Effector memory CD4-positive, alpha-beta T cell (primary cell): ENCODE results near the gene ZNF335.

Source experiments
- DNase-seq, 3 donors: peaks; one replicate each; pipeline ENCODE4 v3.0.0-alpha.2; 2020
- H3K27ac ChIP-seq: 2 replicates; pipeline ENCODE4 v1.7.0; 2013; ENCODE audit warnings: mild to moderate bottlenecking, low read length, moderate library complexity; ENCODE audit not compliant: insufficient read depth, poor library complexity, severe bottlenecking
- H3K27me3 ChIP-seq: replicated peaks from 2 replicates; pipeline ENCODE4 v1.7.0; 2013; ENCODE audit warnings: mild to moderate bottlenecking, low read length; ENCODE audit not compliant: insufficient read depth, control insufficient read depth, poor library complexity, severe bottlenecking
- H3K36me3 ChIP-seq: 2 replicates; pipeline ENCODE4 v1.7.0; 2013; ENCODE audit warnings: mild to moderate bottlenecking, low read length, moderate library complexity; ENCODE audit not compliant: control insufficient read depth, insufficient read depth
- H3K4me1 ChIP-seq: 2 replicates; pipeline ENCODE4 v1.7.0; 2013; ENCODE audit warnings: low read length, mild to moderate bottlenecking; ENCODE audit not compliant: control insufficient read depth, insufficient read depth, poor library complexity, severe bottlenecking
- H3K4me3 ChIP-seq: 2 replicates; pipeline ENCODE4 v1.7.0; 2013; ENCODE audit warnings: low read length, low read depth, mild to moderate bottlenecking; ENCODE audit not compliant: insufficient read depth, poor library complexity, severe bottlenecking
- H3K9me3 ChIP-seq: 2 replicates; pipeline ENCODE4 v1.7.0; 2013; ENCODE audit warnings: mild to moderate bottlenecking, low read length, moderate library complexity; ENCODE audit not compliant: control insufficient read depth

The ZNF335 gene

DNA sequence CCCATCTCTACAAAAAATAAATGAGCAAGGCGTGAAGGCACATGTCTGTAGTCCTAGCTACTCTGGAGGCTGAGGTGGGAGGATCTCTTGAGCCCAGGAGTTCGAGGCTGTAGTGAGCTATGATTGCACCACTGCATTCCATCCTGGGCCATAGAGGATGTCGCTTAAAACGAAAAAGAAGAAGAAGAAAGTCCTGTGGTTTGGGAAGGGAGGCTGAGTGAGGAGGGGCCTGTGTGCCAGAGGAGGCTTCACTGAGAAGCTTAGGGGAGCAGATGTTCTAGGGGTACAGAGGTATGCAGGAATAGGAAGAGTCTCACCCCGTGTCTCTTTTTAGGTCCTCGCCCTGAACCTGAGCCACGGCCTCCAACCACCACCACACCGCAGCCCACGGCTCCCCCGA is 40.9 kb upstream of the ZNF335 start:
- H3K4me3 ChIP-seq: no peak overlapping the region
- H3K27me3 ChIP-seq: peaks cover 33% of the 10 kb centered on the region
- peaks cover 53% of the 10 kb centered on the region for H3K4me1 ChIP-seq
- no peaks in the 10 kb centered on the region for H3K9me3 ChIP-seq
- no peak overlapping the region for H3K27ac ChIP-seq
- no peaks in the 10 kb centered on the region for H3K36me3 ChIP-seq
- no peak for DNase-seq

DNA sequence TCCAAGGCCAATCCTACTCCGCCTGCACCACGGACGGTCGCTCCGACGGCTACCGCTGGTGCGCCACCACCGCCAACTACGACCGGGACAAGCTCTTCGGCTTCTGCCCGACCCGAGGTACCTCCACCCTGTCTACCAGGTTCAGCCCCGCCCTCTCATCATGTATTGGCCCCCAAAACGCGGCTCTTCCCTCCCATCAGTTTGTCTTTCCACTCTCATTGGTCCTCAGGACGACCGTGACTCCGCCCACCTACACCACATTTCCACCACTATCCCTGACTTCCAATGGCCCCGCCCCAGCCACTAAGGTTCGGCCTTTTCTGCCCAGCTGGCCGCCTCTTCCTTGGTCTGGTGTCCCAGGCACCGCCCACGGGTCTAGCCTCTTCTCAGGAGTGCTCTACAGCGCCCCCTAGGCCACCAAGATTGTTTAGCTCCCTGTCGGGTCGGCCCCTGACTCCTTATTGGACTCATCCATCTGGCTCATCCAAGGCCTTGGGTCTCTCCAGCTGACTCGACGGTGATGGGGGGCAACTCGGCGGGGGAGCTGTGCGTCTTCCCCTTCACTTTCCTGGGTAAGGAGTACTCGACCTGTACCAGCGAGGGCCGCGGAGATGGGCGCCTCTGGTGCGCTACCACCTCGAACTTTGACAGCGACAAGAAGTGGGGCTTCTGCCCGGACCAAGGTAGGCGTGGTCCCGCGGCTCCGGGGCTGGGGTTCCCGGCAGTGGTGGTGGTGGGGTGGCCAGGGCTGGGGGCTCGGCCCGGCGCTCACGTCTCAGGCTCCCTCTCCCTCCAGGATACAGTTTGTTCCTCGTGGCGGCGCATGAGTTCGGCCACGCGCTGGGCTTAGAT is 39.9 kb upstream of the ZNF335 start:
- no peak for DNase-seq
- Histone ChIP-seq H3K27ac (no peak overlapping the region), H3K9me3 (no peaks in the 10 kb centered on the region), H3K4me3 (no peak overlapping the region), H3K36me3 (no peaks in the 10 kb centered on the region), H3K4me1 (peaks cover 54% of the 10 kb centered on the region), H3K27me3 (peaks cover 33% of the 10 kb centered on the region)

DNA sequence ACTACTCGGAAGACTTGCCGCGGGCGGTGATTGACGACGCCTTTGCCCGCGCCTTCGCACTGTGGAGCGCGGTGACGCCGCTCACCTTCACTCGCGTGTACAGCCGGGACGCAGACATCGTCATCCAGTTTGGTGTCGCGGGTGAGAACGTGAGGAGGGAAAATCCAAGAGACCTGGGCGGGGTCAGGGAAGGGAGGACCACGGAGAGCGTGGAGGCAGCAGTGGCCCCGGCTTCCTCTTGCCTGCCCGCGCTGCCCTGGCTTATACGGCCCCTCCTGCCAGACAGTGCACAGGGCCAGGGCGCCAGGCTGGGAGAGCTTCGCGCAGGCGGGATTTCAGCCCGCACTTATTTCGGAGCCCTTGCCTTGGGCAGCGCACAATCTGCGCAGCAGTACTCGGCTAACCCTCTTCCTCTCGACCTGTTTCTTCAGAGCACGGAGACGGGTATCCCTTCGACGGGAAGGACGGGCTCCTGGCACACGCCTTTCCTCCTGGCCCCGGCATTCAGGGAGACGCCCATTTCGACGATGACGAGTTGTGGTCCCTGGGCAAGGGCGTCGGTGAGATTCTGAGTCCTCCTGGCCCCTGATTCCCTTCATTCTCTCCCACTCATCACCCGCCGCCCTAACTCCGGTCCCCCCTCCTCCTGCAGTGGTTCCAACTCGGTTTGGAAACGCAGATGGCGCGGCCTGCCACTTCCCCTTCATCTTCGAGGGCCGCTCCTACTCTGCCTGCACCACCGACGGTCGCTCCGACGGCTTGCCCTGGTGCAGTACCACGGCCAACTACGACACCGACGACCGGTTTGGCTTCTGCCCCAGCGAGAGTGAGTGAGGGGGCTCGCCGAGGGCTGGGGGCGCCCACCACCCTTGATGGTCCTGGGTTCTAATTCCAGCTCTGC is 38.7 kb upstream of the ZNF335 start:
- Histone ChIP-seq H3K36me3 (no peaks in the 10 kb centered on the region), H3K4me1 (peaks cover 57% of the 10 kb centered on the region), H3K27me3 (peaks cover 33% of the 10 kb centered on the region), H3K4me3 (peak overlapping the region; percentile 30), H3K9me3 (no peaks in the 10 kb centered on the region), H3K27ac (no peak overlapping the region)
- DNase-seq: peak; percentile 50 to 53 (median 51)

DNA sequence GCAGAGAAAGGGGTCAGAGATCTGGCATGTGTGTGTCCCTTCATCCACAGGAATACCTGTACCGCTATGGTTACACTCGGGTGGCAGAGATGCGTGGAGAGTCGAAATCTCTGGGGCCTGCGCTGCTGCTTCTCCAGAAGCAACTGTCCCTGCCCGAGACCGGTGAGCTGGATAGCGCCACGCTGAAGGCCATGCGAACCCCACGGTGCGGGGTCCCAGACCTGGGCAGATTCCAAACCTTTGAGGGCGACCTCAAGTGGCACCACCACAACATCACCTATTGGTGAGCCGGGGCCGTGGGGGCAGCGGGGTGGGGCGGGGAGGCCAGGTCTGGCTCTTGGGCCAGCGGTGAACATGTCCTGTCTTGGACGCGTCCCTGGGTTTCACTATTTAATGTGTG is 37.8 kb upstream of the ZNF335 start:
- Histone ChIP-seq H3K27ac (no peak overlapping the region), H3K9me3 (no peaks in the 10 kb centered on the region), H3K4me1 (peaks cover 66% of the 10 kb centered on the region), H3K36me3 (no peaks in the 10 kb centered on the region), H3K27me3 (peaks cover 33% of the 10 kb centered on the region), H3K4me3 (no peak overlapping the region)
- no peak for DNase-seq

DNA sequence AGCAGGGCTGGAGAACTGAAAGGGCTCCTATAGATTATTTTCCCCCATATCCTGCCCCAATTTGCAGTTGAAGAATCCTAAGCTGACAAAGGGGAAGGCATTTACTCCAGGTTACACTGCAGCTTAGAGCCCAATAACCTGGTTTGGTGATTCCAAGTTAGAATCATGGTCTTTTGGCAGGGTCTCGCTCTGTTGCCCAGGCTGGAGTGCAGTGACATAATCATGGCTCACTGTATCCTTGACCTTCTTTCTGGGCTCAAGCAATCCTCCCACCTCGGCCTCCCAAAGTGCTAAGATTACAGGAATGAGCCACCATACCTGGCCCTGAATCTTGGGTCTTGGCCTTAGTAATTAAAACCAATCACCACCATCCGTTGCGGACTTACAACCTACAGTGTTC is 35.7 kb upstream of the ZNF335 start:
- H3K36me3 ChIP-seq: no peaks in the 10 kb centered on the region
- DNase-seq: no peak
- H3K27ac ChIP-seq: no peak overlapping the region
- H3K4me1 ChIP-seq: peaks cover 66% of the 10 kb centered on the region
- no peaks in the 10 kb centered on the region for H3K9me3 ChIP-seq
- peaks cover 24% of the 10 kb centered on the region for H3K27me3 ChIP-seq
- no peak overlapping the region for H3K4me3 ChIP-seq

DNA sequence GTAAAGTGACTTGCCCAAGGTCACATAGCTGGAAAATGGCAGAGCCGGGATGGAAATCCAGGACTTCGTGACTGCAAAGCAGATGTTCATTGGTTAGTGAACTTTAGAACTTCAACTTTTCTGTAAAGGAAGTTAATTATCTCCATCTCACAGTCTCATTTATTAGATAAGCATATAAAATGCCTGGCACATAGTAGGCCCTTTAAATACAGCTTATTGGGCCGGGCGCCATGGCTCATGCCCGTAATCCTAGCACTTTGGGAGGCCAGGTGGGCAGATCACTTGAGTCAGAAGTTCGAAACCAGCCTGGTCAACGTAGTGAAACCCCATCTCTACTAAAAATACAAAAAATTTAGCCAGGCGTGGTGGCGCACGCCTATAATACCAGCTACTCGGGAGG is 35.0 kb upstream of the ZNF335 start:
- peaks cover 61% of the 10 kb centered on the region for H3K4me1 ChIP-seq

DNA sequence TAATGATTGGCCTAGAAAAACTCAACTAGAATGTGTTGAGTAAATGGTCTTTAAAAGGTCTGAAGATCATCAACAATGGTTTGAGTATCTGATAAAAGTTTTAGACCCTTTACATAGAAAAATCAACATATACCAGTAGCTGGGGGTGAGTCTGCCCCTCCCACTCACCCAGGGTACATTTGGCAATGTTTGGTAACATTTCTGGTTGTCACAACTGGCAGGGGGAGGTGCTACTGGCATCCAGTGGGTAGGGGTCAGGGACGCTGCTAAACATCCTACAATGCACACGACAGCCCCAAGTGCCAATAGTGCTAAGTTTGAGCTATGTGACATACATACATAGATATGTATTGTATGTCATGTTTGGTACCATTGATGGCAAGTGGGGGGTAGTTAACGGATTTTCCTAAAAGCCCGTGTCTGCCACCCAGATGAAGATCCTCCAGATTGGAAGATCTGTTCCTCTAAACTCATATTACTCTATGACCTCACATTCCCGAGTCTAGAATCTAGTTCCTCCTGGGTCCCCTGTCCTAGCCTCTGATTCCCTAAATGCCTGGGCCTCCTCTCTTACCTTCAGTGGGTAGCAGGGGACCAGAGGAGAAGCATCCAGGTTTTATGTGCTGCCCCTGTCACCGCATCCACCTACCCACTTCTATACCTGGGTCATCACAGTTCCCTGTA is 34.2 kb upstream of the ZNF335 start:
- Histone ChIP-seq H3K27me3 (peaks cover 10% of the 10 kb centered on the region), H3K9me3 (no peaks in the 10 kb centered on the region), H3K27ac (no peak overlapping the region), H3K4me1 (peaks cover 61% of the 10 kb centered on the region), H3K4me3 (no peak overlapping the region), H3K36me3 (no peaks in the 10 kb centered on the region)
- DNase-seq: no peak

More for the DNA sequence above, 35.0 kb upstream of the ZNF335 start:
- no peaks in the 10 kb centered on the region for H3K9me3 ChIP-seq
- peaks cover 18% of the 10 kb centered on the region for H3K27me3 ChIP-seq
- DNase-seq: no peak
- no peaks in the 10 kb centered on the region for H3K36me3 ChIP-seq
- H3K4me3 ChIP-seq: no peak overlapping the region
- no peak overlapping the region for H3K27ac ChIP-seq

DNA sequence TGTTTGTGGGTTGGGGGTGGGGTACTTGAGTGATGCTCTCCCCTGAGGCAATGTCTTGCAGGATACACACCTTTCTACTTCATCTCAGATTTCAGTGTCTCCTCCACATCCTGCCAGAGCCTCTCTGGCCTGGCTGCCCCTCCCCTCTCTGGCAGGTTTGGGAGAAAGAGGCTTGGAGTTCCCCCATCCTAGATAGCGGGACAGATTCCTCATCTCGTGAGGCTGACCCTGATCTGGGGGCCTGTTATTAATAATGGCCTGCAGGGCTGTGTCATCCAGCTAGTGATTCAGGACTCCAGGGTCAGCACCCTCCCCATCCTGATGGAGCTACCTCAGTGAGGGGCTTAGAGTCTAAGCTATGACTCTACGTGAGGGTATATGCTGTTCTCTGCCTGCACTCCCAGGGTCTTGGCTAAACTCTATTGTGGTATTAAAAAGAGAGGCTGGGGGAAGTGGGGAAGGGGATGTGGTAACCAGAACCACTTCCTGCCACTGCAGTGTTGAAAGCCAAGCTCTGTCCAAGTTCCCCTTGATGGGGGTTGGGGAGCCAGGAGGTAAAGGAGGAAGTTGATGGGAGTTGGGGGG is 33.0 kb upstream of the ZNF335 start:
- Histone ChIP-seq H3K4me3 (peak overlapping the region; percentile 47), H3K4me1 (peaks cover 61% of the 10 kb centered on the region), H3K36me3 (no peaks in the 10 kb centered on the region), H3K9me3 (no peaks in the 10 kb centered on the region), H3K27me3 (no peaks in the 10 kb centered on the region), H3K27ac (peak overlapping the region; percentile 52)
- peak in 1 of 3 donors; percentile 17 for DNase-seq

DNA sequence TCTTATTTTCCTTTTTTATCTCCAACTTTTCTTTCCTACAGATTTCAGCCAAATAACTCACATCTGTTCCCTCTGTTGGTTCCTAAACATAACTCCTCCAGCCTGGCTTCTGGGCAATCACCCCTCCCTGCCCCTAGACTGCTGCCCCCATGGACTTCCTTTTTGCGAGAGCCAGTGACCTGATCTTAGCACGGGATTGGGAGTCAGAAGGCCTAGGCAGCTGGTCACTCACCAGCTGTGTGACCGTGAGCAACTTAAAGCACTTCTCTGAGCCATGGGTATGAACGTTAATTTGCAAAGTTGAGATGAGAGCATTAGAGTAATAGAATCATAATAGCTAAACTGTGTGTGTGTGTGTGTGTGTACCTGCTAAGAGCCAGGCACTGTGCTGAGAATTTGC is 32.2 kb upstream of the ZNF335 start:
- Histone ChIP-seq H3K36me3 (no peaks in the 10 kb centered on the region), H3K4me3 (no peak overlapping the region), H3K4me1 (peaks cover 61% of the 10 kb centered on the region), H3K9me3 (no peaks in the 10 kb centered on the region), H3K27me3 (no peaks in the 10 kb centered on the region), H3K27ac (no peak overlapping the region)
- no peak for DNase-seq
